RWPE1 (cell line): ENCODE measurements around the gene ZC2HC1B.

Experiments
- CTCF ChIA-PET: fragments of 350-600 bp; sonication (Branson Sonifier 250); formaldehyde crosslinking; extraction: SDS; loops from one replicate; lab custom pipeline; 2021; lab: Yijun Ruan, JAX
- POLR2A ChIA-PET: fragments of 400-600 bp; formaldehyde crosslinking; extraction: SDS; loops from one replicate; lab custom pipeline; 2020; ENCODE audit warnings: antibody characterized with exemption; ENCODE audit not compliant: low non-redundant PET; lab: Yijun Ruan, JAX
- DNase-seq: peaks from one replicate; pipeline ENCODE4 v3.0.0; 2012; ENCODE audit warnings: low spot score
- H3K27ac ChIP-seq: fragments of 450-650 bp; 2 replicates; pipeline ENCODE4 v1.5.1; 2017
- TF ChIP-seq, protein P1 (sequence below): fragments of 450-650 bp; conservative IDR thresholded peaks from 2 replicates; pipeline ENCODE4 v1.5.1; 2017; ENCODE audit warnings: low read depth, mild to moderate bottlenecking

The ZC2HC1B gene

DNA sequence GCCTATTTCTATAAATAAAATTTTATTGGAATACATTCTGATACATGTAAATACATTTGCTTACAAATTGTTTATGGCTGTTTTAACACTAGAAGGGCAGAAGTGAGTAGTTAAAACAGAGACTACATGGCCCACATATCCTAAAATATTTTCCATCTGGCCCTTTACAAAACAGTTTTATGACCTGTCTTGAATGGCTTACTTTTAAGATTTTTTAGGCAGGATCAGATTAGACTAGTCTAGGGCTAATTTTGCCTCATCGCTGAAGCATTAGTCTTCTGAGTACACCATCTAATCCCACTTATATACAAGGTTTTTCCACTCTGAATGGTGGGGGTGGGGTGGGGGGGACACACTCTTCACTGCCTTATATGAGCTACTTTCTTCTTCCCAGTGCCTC, 116.6 kb downstream of the ZC2HC1B start:
- no peak overlapping the region for H3K27ac ChIP-seq
- POLR2A ChIA-PET, result no interaction called here
- TF ChIP-seq, protein P1, sequence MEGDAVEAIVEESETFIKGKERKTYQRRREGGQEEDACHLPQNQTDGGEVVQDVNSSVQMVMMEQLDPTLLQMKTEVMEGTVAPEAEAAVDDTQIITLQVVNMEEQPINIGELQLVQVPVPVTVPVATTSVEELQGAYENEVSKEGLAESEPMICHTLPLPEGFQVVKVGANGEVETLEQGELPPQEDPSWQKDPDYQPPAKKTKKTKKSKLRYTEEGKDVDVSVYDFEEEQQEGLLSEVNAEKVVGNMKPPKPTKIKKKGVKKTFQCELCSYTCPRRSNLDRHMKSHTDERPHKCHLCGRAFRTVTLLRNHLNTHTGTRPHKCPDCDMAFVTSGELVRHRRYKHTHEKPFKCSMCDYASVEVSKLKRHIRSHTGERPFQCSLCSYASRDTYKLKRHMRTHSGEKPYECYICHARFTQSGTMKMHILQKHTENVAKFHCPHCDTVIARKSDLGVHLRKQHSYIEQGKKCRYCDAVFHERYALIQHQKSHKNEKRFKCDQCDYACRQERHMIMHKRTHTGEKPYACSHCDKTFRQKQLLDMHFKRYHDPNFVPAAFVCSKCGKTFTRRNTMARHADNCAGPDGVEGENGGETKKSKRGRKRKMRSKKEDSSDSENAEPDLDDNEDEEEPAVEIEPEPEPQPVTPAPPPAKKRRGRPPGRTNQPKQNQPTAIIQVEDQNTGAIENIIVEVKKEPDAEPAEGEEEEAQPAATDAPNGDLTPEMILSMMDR, result no peak
- DNase-seq, result no peak
- CTCF ChIA-PET, result no interaction called here

DNA sequence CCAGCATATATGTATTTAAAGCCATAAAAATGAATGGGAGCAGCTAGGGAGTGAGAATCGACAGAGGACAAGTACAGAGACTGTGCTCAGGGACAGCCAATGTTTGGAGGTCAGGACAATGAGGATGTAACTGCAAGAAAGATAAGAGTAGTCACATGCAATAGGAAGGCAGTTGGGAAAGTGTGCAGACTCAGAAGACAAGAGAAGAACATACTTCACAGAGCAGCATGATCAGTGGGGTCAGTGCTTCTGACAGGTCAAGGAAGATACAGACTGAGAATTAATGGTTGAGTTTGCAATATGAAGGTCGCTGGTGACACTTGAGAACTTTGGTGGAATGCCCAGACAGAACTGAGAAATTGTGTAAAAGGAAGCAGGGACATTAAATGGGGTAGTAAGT, 118.7 kb downstream of the ZC2HC1B start:
- TF ChIP-seq, protein P1, result no peak
- POLR2A ChIA-PET, result no interaction called here
- CTCF ChIA-PET, result interaction anchor here (0.6 kb wide), 1 partner anchor 197 kb away, joined by 4 read pairs; no protein-coding TSS in a partner anchor
- DNase-seq, result no peak
- no peak overlapping the region for H3K27ac ChIP-seq

DNA sequence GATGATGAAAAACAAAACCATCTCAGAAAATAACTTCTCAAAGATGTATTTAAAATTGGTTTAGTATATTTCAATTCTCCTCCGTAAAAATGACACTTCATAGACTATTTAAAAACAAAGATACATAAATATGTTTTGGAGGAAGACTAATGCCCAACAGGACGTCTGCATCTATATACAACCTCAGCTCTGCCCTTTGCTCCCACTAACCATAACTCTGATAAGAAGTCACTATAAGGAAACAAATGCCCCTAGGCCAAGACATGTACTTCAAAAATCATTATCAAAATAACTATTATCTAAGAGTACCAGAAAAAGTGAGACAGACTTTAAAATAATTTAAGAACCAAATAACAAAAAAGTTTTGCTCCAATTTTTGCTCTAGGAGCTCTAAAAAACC, 120.4 kb downstream of the ZC2HC1B start:
- no peak for DNase-seq
- H3K27ac ChIP-seq, result no peak overlapping the region
- TF ChIP-seq, protein P1, result no peak
- ChIA-PET POLR2A (no interaction called here), CTCF (interaction anchor here (0.6 kb wide), 2 partner anchors 118 to 893 kb away, joined by 3 read pairs; no protein-coding TSS in a partner anchor)

DNA sequence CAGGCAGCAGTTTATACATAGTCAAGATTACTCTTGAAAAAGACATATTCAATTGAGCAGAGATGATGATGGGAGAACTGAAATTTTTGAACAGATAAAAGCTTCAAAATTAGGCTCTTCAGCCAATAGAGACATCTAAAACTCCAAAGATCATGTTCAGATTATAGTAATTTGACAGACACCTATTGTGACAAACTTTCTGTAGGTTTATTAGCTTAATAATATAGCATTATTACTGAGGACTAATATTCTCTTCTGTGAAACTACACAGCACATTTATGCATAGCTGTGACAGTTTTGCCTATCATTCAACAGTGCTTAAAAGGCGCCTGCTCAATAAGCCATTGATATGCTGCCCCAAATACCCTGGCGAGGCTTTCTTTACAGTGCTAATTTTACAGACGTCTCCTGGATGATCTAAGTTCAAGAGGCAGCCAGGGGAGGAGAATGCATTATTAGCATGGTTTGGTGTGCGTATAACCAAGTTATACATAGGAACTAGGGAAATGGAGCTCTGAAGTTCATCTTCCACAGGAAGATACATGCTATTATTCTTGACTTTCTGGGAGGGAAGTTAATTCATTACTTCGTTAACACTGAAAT, 122.3 kb downstream of the ZC2HC1B start:
- TF ChIP-seq, protein P1, result no peak
- CTCF ChIA-PET, result interaction anchor here (0.6 kb wide), 1 partner anchor 28 kb away, joined by 3 read pairs; no protein-coding TSS in a partner anchor
- H3K27ac ChIP-seq, result no peak overlapping the region
- POLR2A ChIA-PET, result no interaction called here
- no peak for DNase-seq
